IMR-90 (cell line): ENCODE measurements around the gene MICAL3.

Experiments
- MXI1 ChIP-seq: IDR thresholded peaks from 2 replicates; pipeline ENCODE4 v1.6.1; 2012; ENCODE audit warnings: low read depth, mild to moderate bottlenecking, low read length, moderate library complexity, borderline replicate concordance
- RCOR1 ChIP-seq: IDR thresholded peaks from 2 replicates; pipeline ENCODE4 v1.6.1; 2012; ENCODE audit warnings: mild to moderate bottlenecking, low read length, improper control_type of control experiment; ENCODE audit not compliant: insufficient replicate concordance

- no peak for TF ChIP-seq RCOR1
- TF ChIP-seq MXI1, result no peak
Measured at GRCh38 chr22:17855572-17856290, 168.6 kb downstream of the MICAL3 start.
